HepG2 (cell line): ENCODE measurements around the gene DSG2. TPM values are rescaled to one million over a fixed set of nuclear protein-coding genes. Genes with fewer than 3 reads are reported as not detected.
A peak's percentile ranks its signal among the peaks of the same experiment; 100 is the strongest.

Source experiments
- CERS6 ChIP-seq: sonication (generic); formaldehyde crosslinking; IDR thresholded peaks from 2 replicates; pipeline ENCODE4 v1.5.0; 2020; ENCODE audit warnings: missing genetic modification reagents
- EED ChIP-seq: sonication (generic); formaldehyde crosslinking; IDR thresholded peaks from 2 replicates; pipeline ENCODE4 v1.5.0; 2020; ENCODE audit warnings: mild to moderate bottlenecking, missing genetic modification reagents
- ELF3 ChIP-seq: IDR thresholded peaks from 2 replicates; pipeline ENCODE4 v1.6.1; 2016; ENCODE audit warnings: missing genetic modification reagents, missing compliant biosample characterization
- FOSL2 ChIP-seq: sonication (generic); formaldehyde crosslinking; IDR thresholded peaks from 2 replicates; pipeline ENCODE4 v1.4.0; 2020; ENCODE audit warnings: missing genetic modification reagents
- FOXC1 ChIP-seq: sonication (generic); formaldehyde crosslinking; IDR thresholded peaks from 2 replicates; pipeline ENCODE4 v1.8.0; 2022; ENCODE audit warnings: mild to moderate bottlenecking, missing genetic modification reagents, borderline replicate concordance
- GATAD2A ChIP-seq: IDR thresholded peaks from 2 replicates; pipeline ENCODE4 v1.6.1; 2016
- GLMP ChIP-seq: sonication (generic); formaldehyde crosslinking; IDR thresholded peaks from 2 replicates; pipeline ENCODE4 v1.9.0; 2021; ENCODE audit warnings: missing genetic modification reagents, mild to moderate bottlenecking, borderline replicate concordance
- IRF2 ChIP-seq: IDR thresholded peaks from 2 replicates; pipeline ENCODE4 v1.6.1; 2018; ENCODE audit warnings: missing genetic modification reagents, missing compliant biosample characterization
- MLXIP ChIP-seq: sonication (generic); formaldehyde crosslinking; IDR thresholded peaks from 2 replicates; pipeline ENCODE4 v1.9.0; 2021; ENCODE audit warnings: missing genetic modification reagents, borderline replicate concordance
- NFRKB ChIP-seq: fragments of 450-650 bp; IDR thresholded peaks from 2 replicates; pipeline ENCODE4 v1.6.1; 2017
- PITX1 ChIP-seq: sonication (generic); formaldehyde crosslinking; IDR thresholded peaks from 2 replicates; pipeline ENCODE4 v1.5.1; 2020; ENCODE audit warnings: mild to moderate bottlenecking, missing genetic modification reagents
- POGZ ChIP-seq: sonication (generic); formaldehyde crosslinking; IDR thresholded peaks from 2 replicates; pipeline ENCODE4 v1.4.0; 2020; ENCODE audit warnings: mild to moderate bottlenecking, missing genetic modification reagents
- SKI ChIP-seq: fragments of 450-650 bp; IDR thresholded peaks from one replicate; pipeline ENCODE4 v1.6.1; 2018; ENCODE audit warnings: mild to moderate bottlenecking; ENCODE audit not compliant: partially characterized antibody
- SMARCE1 ChIP-seq: fragments of 450-650 bp; IDR thresholded peaks from 2 replicates; pipeline ENCODE4 v1.6.1; 2017; ENCODE audit warnings: borderline replicate concordance
- SP5 ChIP-seq: IDR thresholded peaks from 2 replicates; pipeline ENCODE4 v1.6.1; 2016; ENCODE audit warnings: low read depth, borderline replicate concordance
- THAP11 ChIP-seq: IDR thresholded peaks from 2 replicates; pipeline ENCODE4 v1.6.1; 2016; ENCODE audit warnings: missing biosample characterization, missing genetic modification reagents
- ZBTB39 ChIP-seq: sonication (generic); formaldehyde crosslinking; IDR thresholded peaks from 2 replicates; pipeline ENCODE4 v1.5.0; 2020; ENCODE audit warnings: missing genetic modification reagents
- ZNF263 ChIP-seq: sonication (generic); formaldehyde crosslinking; IDR thresholded peaks from 2 replicates; pipeline ENCODE4 v1.4.0; 2020; ENCODE audit warnings: missing genetic modification reagents
- ZNF431 ChIP-seq: sonication (generic); formaldehyde crosslinking; IDR thresholded peaks from 2 replicates; pipeline ENCODE4 v1.9.0; 2022; ENCODE audit warnings: missing genetic modification reagents, low read depth, mild to moderate bottlenecking, borderline replicate concordance
- ZNF644 ChIP-seq: IDR thresholded peaks from 2 replicates; pipeline ENCODE4 v1.6.1; 2016; ENCODE audit warnings: low read depth
- ZNF710 ChIP-seq: sonication (generic); formaldehyde crosslinking; IDR thresholded peaks from 2 replicates; pipeline ENCODE4 v1.5.0; 2020; ENCODE audit warnings: mild to moderate bottlenecking, missing genetic modification reagents, borderline replicate concordance
- ZNF749 ChIP-seq: sonication (generic); formaldehyde crosslinking; IDR thresholded peaks from 2 replicates; pipeline ENCODE4 v1.8.0; 2022; ENCODE audit warnings: mild to moderate bottlenecking, missing genetic modification reagents, moderate library complexity, borderline replicate concordance
- polyA plus RNA-seq, 8 experiments: library from polyadenylated mRNA; depleted of rRNA in 3 of 8; stranded (reverse) in 7 of 8; unstranded in 1 of 8; fragments of >200 nt; fragmentation: Illumina TruSeq in 4 of 8; extraction: Trizol in 4 of 8; gene quantifications; 2 replicates each; pipeline versions ENCODE4 v1.2.1 to v1.2.3, GENCODE V29; 2011 to 2016; ENCODE audit warnings: low read depth in 4 of 8, missing spikeins in 1 of 8, mixed read lengths in 1 of 8; ENCODE audit not compliant: insufficient read depth in 1 of 8
- total RNA-seq, 5 experiments: library from RNA; depleted of rRNA; stranded (reverse); fragments of >200 nt; fragmentation: Illumina TruSeq; extraction: Trizol; gene quantifications; 2 replicates each; pipeline ENCODE4 v1.2.3, GENCODE V29; 2016; ENCODE audit warnings: low read depth in 1 of 5

DSG2 gene
- total and polyA plus RNA-seq, 2 of the 13 experiments (the other 11 are each of a cell fraction or from before 2014, with no cell fraction given), result 23.3 to 66.7 TPM

- TF ChIP-seq CERS6 (CRISPR knock-in tag) (no peak), SKI (no peak), ZNF749 (CRISPR knock-in tag) (no peak), THAP11 (no peak), ZNF431 (no peak), ZBTB39 (CRISPR knock-in tag) (no peak), PITX1 (no peak), GLMP (CRISPR knock-in tag) (no peak), EED (CRISPR knock-in tag) (no peak), SP5 (CRISPR knock-in tag) (no peak), FOXC1 (CRISPR knock-in tag) (0 out of 2 replicates have a peak, but pooled peaks have one; percentile 42), ELF3 (peak; percentile 46; the same call in 1 of the 2 replicates), ZNF710 (CRISPR knock-in tag) (peak; percentile 54; the same call in 1 of the 2 replicates), SMARCE1 (no peak), GATAD2A (CRISPR knock-in tag) (peak; percentile 47; the same call in 1 of the 2 replicates), IRF2 (CRISPR knock-in tag) (0 out of 2 replicates have a peak, but pooled peaks have one; percentile 28), ZNF263 (no peak), FOSL2 (peak; percentile 42; the same call in 1 of the 2 replicates), ZNF644 (CRISPR knock-in tag) (0 out of 2 replicates have a peak, but pooled peaks have one; percentile 24), POGZ (CRISPR knock-in tag) (peak; percentile 70), NFRKB (no peak), MLXIP (CRISPR knock-in tag) (no peak)
Measured at GRCh38 chr18:31566576-31567306, 68.8 kb downstream of the DSG2 start (continued).
